GM13976 (cell line): ENCODE data around the gene SRC.

Source experiments
- DNase-seq: peaks from one replicate; pipeline ENCODE4 v3.0.0; 2012; ENCODE audit warnings: low spot score
- CTCF ChIP-seq: IDR thresholded peaks from 2 replicates; pipeline ENCODE4 v1.5.1; 2012; ENCODE audit warnings: borderline replicate concordance, mild to moderate bottlenecking; ENCODE audit not compliant: insufficient read depth; ENCODE audit errors: extremely low read depth, missing control alignments, control extremely low read depth
- in situ Hi-C: fragments of 300-500 bp; cut with MboI; formaldehyde crosslinking; loops from one replicate; pipeline ENCODE4 v1.12.0; 2022; ENCODE audit warnings: low sequenced_read_pairs, mixed read lengths, inconsistent platforms; ENCODE audit not compliant: unreplicated experiment

Gene SRC

DNA sequence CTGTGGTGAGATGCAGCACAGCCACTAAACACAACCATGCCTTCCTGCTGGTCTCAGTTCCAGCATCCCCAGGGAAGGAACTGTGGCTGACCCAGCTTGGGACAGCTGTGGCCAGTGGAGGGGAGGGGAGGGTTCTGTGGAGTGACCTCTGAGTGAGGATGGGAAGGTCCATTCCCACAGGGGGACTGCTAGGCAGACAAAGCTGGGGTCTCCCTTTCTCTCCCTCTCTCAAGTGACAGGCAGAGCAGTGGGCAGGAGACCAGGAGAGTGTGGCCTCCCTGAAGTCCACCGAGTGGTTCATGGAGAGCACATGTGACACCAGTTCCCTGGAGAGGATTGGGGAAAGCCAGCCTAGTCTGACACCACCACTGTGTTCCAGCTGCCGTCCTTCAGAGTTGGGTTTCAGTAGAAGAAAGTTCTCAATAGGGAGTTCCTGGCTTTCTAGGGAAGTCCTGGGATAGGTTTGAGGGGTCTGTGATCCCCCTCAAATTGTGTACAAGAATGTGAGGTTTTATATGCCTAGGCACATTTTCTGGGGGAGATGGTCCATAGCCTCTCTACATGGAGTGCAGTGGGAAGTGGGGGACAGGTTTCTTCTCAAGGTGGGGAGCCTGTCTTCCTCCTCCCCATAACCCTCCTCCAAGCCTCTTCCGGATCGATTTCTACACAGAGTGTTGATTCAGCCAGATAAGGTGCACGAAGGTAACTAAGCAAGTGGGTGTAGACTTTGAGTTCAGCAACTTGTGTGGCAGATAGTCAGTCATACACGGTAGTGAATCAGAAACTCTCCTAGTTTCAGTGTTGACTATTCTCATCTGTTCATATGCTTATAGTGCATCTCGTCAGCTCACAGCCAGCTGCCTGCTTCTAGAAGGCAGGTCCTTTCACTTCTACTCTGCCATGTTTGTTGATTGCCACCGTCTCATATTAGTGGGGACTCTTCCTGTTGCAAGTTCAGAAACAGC lies 37.6 kb upstream of the SRC start:
- peak; percentile 83 for DNase-seq
- TF ChIP-seq CTCF = no peak
- in situ Hi-C loops = no loop called here

- in situ Hi-C loops = no loop called here
- DNase-seq = no peak
- TF ChIP-seq CTCF = no peak
Observed at GRCh38 chr20:37309290-37309689, 36.6 kb upstream of the SRC start.

GRCh38 chr20:37309936-37310590 lies 35.9 kb upstream of the SRC start:
- in situ Hi-C loops = no loop called here
- no peak for TF ChIP-seq CTCF
- DNase-seq = no peak

- DNase-seq = no peak
- in situ Hi-C loops = no loop called here
- no peak for TF ChIP-seq CTCF
Observed at GRCh38 chr20:37310951-37311350, 35.0 kb upstream of the SRC start.

DNA sequence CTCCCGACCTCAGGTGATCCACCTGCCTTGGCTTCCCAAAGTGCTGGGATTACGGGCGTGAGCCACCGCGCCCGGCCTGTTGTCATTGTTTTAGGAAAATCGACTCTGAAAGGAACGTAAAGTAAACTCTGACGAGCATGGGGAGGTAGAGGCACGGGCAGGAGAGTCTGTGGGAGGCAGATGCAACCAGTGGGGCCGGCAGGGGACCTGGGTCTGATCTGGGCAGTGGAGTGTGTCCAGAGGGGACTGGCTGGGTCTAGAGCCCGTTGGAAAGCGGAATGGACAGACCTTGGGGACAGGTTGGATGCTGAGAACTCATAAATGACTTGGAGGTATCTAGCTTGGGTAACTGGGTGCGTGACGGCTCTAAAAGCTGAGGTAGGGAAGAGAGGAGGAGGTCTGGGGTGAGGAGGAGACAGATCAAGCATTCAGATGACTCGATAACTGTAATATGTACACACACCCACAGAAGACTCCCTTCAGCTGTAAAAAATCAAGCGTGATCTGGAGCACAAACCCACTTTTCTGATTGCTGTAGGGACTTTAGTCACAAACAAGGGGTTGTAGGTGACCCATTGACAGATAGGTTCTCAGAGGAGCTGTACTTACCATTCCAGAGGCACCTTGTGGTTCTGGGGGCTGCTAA lies 34.1 kb upstream of the SRC start:
- no peak for TF ChIP-seq CTCF
- no peak for DNase-seq
- in situ Hi-C loops = no loop called here

DNA sequence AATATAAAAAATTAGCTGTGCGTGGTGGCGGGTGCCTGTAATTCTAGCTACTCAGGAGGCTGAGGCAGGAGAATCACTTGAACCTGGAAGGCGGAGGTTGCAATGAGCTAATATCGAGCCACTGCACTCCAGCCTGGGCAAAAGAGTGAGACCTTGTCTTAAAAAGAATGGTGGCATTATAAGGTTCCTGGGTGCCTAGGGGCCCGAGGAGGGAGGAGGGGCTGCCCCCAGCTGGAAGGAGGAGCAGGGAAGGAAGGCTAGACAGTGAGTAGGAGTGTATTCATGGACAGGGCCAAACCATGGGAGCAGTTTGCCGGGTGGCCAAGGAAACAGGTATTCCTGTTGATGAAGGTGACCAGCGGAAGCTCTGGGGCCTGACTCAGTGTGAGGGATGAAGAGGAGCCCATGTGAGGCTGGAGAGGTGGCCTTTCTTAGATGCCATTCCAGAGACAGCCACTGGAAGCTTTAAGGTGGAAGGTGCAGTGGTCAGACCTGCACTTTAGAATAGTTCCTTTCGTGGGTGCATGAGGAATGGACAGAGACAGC lies 32.3 kb upstream of the SRC start:
- TF ChIP-seq CTCF = no peak
- in situ Hi-C loops = no loop called here
- no peak for DNase-seq
